Endothelial cell of umbilical vein (primary cell): Measurements from ENCODE around the gene TSPEAR. TPM values are rescaled to one million over a fixed set of nuclear protein-coding genes. Genes with fewer than 3 reads are reported as not detected.

ENCODE experiments used
- BruUV-seq: library from RNA; stranded (reverse); fragments of 400-500 nt; replicated peaks from 2 replicates; lab custom pipeline; 2021; lab: Mats Ljungman, UMichigan
- CTCF ChIA-PET: fragments of 300-600, 350-600 bp; sonication (Branson Sonifier 250); formaldehyde crosslinking; loops from one replicate; lab custom pipeline; 2021; ENCODE audit warnings: antibody characterized with exemption, inconsistent platforms; lab: Charles Lee
- POLR2A ChIA-PET: fragments of 300-600, 350-600 bp; sonication (Branson Sonifier 250); formaldehyde crosslinking; loops from one replicate; lab custom pipeline; 2021; ENCODE audit warnings: antibody characterized with exemption, inconsistent platforms; lab: Charles Lee
- DNase-seq: peaks from one replicate; pipeline ENCODE4 v3.0.0-alpha.2; 2011; ENCODE audit warnings: low read depth, low spot score
- FAIRE-seq: peaks from 2 replicates; lab custom pipeline; 2011; peaks lifted over from hg19 to GRCh38; lab: Jason Lieb, UNC
- H2AFZ ChIP-seq: 2 replicates; pipeline ENCODE4 v1.6.0; 2012; ENCODE audit warnings: low read depth, low read length, control low read depth, inconsistent platforms
- H3K27ac ChIP-seq: 2 replicates; pipeline ENCODE4 v1.5.1; 2011; ENCODE audit warnings: low read depth, mild to moderate bottlenecking, control low read depth, low read length, moderate library complexity; ENCODE audit not compliant: insufficient read depth
- H3K27me3 ChIP-seq, 2 experiments: 2 replicates each; pipeline versions ENCODE4 v1.6.0 to v1.6.1; 2011; ENCODE audit warnings: low read length in 2 of 2, mixed read lengths in 1 of 2; ENCODE audit not compliant: control insufficient read depth in 2 of 2, insufficient read depth in 2 of 2
- H3K36me3 ChIP-seq, 2 experiments: 2 replicates in 1 of 2; 3 replicates in 1 of 2; pipeline ENCODE4 v1.5.1; 2011; ENCODE audit warnings: low read length in 2 of 2, mild to moderate bottlenecking in 1 of 2, moderate library complexity in 1 of 2; ENCODE audit not compliant: control insufficient read depth in 2 of 2, insufficient read depth in 2 of 2; ENCODE audit errors: extremely low read depth in 1 of 2
- H3K4me1 ChIP-seq: 3 replicates; pipeline ENCODE4 v1.5.1; 2011; ENCODE audit warnings: mild to moderate bottlenecking, low read length; ENCODE audit not compliant: control insufficient read depth, insufficient read depth; ENCODE audit errors: extremely low read depth
- H3K4me2 ChIP-seq: 2 replicates; pipeline ENCODE4 v1.6.1; 2011; ENCODE audit warnings: low read length, control low read depth, mixed read lengths; ENCODE audit not compliant: insufficient read depth
- H3K4me3 ChIP-seq, 3 experiments: fragments of 200-600 bp in 1 of 3; sonication (generic), shearing (Covaris generic) in 1 of 3; replicated peaks in 1 of 3; 2 replicates each; pipeline ENCODE4 v1.5.1; 2011 to 2016; ENCODE audit warnings: control low read depth in 3 of 3, low read length in 3 of 3, mild to moderate bottlenecking in 2 of 3, inconsistent platforms in 1 of 3, low read depth in 1 of 3, moderate library complexity in 1 of 3; ENCODE audit not compliant: insufficient read depth in 1 of 3
- H3K79me2 ChIP-seq: 2 replicates; pipeline ENCODE4 v1.6.0; 2012; ENCODE audit warnings: low read length, inconsistent platforms; ENCODE audit not compliant: control insufficient read depth, insufficient read depth
- H3K9ac ChIP-seq: replicated peaks from 2 replicates; pipeline ENCODE3; 2011; ENCODE audit warnings: low read length, control low read depth; ENCODE audit not compliant: insufficient read depth; ENCODE audit errors: extremely low read depth
- H3K9me1 ChIP-seq: replicated peaks from 3 replicates; pipeline ENCODE4 v1.6.0; 2011; ENCODE audit warnings: mild to moderate bottlenecking, low read length; ENCODE audit not compliant: control insufficient read depth, insufficient read depth; ENCODE audit errors: extremely low read depth
- H3K9me3 ChIP-seq: replicated peaks from 2 replicates; pipeline ENCODE4 v1.5.1; 2012; ENCODE audit warnings: low read length, inconsistent platforms; ENCODE audit not compliant: control insufficient read depth, insufficient read depth
- H4K20me1 ChIP-seq: replicated peaks from 2 replicates; pipeline ENCODE3; 2011; ENCODE audit warnings: mild to moderate bottlenecking, low read length; ENCODE audit not compliant: control insufficient read depth, insufficient read depth; ENCODE audit errors: extremely low read depth
- CTCF ChIP-seq, 2 donors: IDR thresholded peaks; 1 replicate in 1 of 2; 2 replicates in 1 of 2; pipeline ENCODE4 v1.5.1; 2011; ENCODE audit warnings: low read length in 2 of 2, mild to moderate bottlenecking in 2 of 2, moderate library complexity in 2 of 2, control low read depth in 1 of 2, inconsistent platforms in 1 of 2, low read depth in 1 of 2; ENCODE audit not compliant: insufficient read depth in 1 of 2; ENCODE audit errors: extremely low read depth in 1 of 2
- EZH2 ChIP-seq: IDR thresholded peaks from 2 replicates; pipeline ENCODE4 v1.6.1; 2012; ENCODE audit warnings: borderline replicate concordance, low read depth, mild to moderate bottlenecking, moderate library complexity, low read length, inconsistent platforms; ENCODE audit not compliant: severe bottlenecking
- FOS ChIP-seq: IDR thresholded peaks from 2 replicates; pipeline ENCODE4 v1.6.1; 2011; ENCODE audit warnings: mild to moderate bottlenecking, low read length, moderate library complexity, borderline replicate concordance; ENCODE audit not compliant: insufficient read depth
- GATA2 ChIP-seq: IDR thresholded peaks from 2 replicates; pipeline ENCODE4 v1.7.0; 2011; ENCODE audit warnings: low read depth, mild to moderate bottlenecking, moderate library complexity, mixed read lengths, low read length; ENCODE audit not compliant: insufficient read length, insufficient read depth
- JUN ChIP-seq: IDR thresholded peaks from 2 replicates; pipeline ENCODE4 v1.6.1; 2011; ENCODE audit warnings: borderline replicate concordance, low read depth; ENCODE audit not compliant: insufficient read length, insufficient read depth
- MAX ChIP-seq: IDR thresholded peaks from 2 replicates; pipeline ENCODE4 v1.6.1; 2011; ENCODE audit not compliant: insufficient read depth, insufficient read length
- MYC ChIP-seq: IDR thresholded peaks from one replicate; pipeline ENCODE4 v1.6.1; 2011; ENCODE audit warnings: mild to moderate bottlenecking, low read depth, low read length
- POLR2A ChIP-seq: IDR thresholded peaks from 2 replicates; pipeline ENCODE4 v1.6.1; 2012; ENCODE audit warnings: low read depth, mild to moderate bottlenecking, control low read depth, low read length
- POLR2AphosphoS5 ChIP-seq: IDR thresholded peaks from 2 replicates; pipeline ENCODE4 v1.6.1; 2012; ENCODE audit warnings: low read depth, mild to moderate bottlenecking, control low read depth, low read length, moderate library complexity; ENCODE audit not compliant: insufficient read depth
- dilution Hi-C: fragments of 300-500 bp; cut with MboI; formaldehyde crosslinking; loops from one replicate; pipeline ENCODE4 v1.15.0; 2019; ENCODE audit warnings: low sequenced_read_pairs; ENCODE audit not compliant: extremely low pct_ligation_motif_present
- intact Hi-C: fragments of 100-400 bp; cut with micrococcal nuclease; formaldehyde crosslinking; loops from one replicate; pipeline ENCODE4 v1.10.0; 2022
- polyA plus RNA-seq, 4 experiments: library from polyadenylated mRNA; depleted of rRNA in 3 of 4; stranded (reverse) in 3 of 4; unstranded in 1 of 4; fragments of >200 nt; gene quantifications; 2 replicates each; pipeline versions ENCODE4 v1.2.1 to v1.2.3, GENCODE V29; 2011 to 2012; ENCODE audit warnings: missing spikeins in 1 of 4
- total RNA-seq: library from RNA; stranded (reverse); gene quantifications from 2 replicates; pipeline ENCODE4 v1.2.3, GENCODE V29; 2021

The TSPEAR gene
- total and polyA plus RNA-seq, 2 donors (not counting 3 experiments of a cell fraction or from before 2014, with no cell fraction given): 0.01 TPM; not detected in 1

- no peaks in the 10 kb centered on the region for H3K4me1 ChIP-seq
- H3K9me3 ChIP-seq: no peaks in the 10 kb centered on the region
- no peaks in the 10 kb centered on the region for H3K79me2 ChIP-seq
- no peaks in the 10 kb centered on the region for H3K36me3 ChIP-seq
- no peaks in the 10 kb centered on the region for H3K9me1 ChIP-seq
- H3K4me3 ChIP-seq: no peak overlapping the region
- dilution Hi-C loops: no loop called here
- CTCF ChIA-PET: no interaction called here
- H3K9ac ChIP-seq: no peak overlapping the region
- H3K27ac ChIP-seq: no peak overlapping the region
- H2AFZ ChIP-seq: no peak overlapping the region
- no TSS peak for BruUV-seq
- TF ChIP-seq JUN: no peak
- no peak for TF ChIP-seq POLR2A
- no peak for TF ChIP-seq MYC
- no peak for TF ChIP-seq GATA2
- TF ChIP-seq CTCF (IDR thresholded peaks at IDR 0.05; ENCODE audit: extremely low read depth in 1 of 2, insufficient read depth in 1 of 2, low read depth in 1 of 2, low read length in 2 of 2): no peak
- TF ChIP-seq EZH2: no peak
- no peak for TF ChIP-seq MAX
- no peak for FAIRE-seq
- no peak overlapping the region for H3K4me2 ChIP-seq
- intact Hi-C loops: no loop called here
- H4K20me1 ChIP-seq: no peaks in the 10 kb centered on the region
- POLR2A ChIA-PET: no interaction called here
- H3K27me3 ChIP-seq: no peaks in the 10 kb centered on the region
- DNase-seq: no peak
Measured at GRCh38 chr21:44640761-44641160, 70.6 kb downstream of the TSPEAR start.

GRCh38 chr21:44639331-44639655, 72.1 kb downstream of the TSPEAR start:
- BruUV-seq: no TSS peak
- no peak for FAIRE-seq
- POLR2A ChIA-PET: no interaction called here
- H3K27ac ChIP-seq: no peak overlapping the region
- no peak overlapping the region for H3K4me3 ChIP-seq
- TF ChIP-seq POLR2A (no peak), EZH2 (no peak), FOS (no peak), GATA2 (no peak), MYC (no peak), MAX (no peak), POLR2AphosphoS5 (no peak), CTCF (IDR thresholded peaks at IDR 0.05; ENCODE audit: extremely low read depth in 1 of 2, insufficient read depth in 1 of 2, low read depth in 1 of 2, low read length in 2 of 2) (no peak), JUN (no peak)
- CTCF ChIA-PET: no interaction called here
- no peak overlapping the region for H3K4me2 ChIP-seq
- no peaks in the 10 kb centered on the region for H4K20me1 ChIP-seq
- no peaks in the 10 kb centered on the region for H3K4me1 ChIP-seq
- H2AFZ ChIP-seq: no peak overlapping the region
- no peak overlapping the region for H3K9ac ChIP-seq
- H3K9me1 ChIP-seq: no peaks in the 10 kb centered on the region
- H3K79me2 ChIP-seq: no peaks in the 10 kb centered on the region
- H3K36me3 ChIP-seq: no peaks in the 10 kb centered on the region
- dilution Hi-C loops: no loop called here
- H3K27me3 ChIP-seq: no peaks in the 10 kb centered on the region
- intact Hi-C loops: no loop called here
- H3K9me3 ChIP-seq: no peaks in the 10 kb centered on the region
- DNase-seq: no peak
